ENCODE measurements around the gene WDR27.

DNA sequence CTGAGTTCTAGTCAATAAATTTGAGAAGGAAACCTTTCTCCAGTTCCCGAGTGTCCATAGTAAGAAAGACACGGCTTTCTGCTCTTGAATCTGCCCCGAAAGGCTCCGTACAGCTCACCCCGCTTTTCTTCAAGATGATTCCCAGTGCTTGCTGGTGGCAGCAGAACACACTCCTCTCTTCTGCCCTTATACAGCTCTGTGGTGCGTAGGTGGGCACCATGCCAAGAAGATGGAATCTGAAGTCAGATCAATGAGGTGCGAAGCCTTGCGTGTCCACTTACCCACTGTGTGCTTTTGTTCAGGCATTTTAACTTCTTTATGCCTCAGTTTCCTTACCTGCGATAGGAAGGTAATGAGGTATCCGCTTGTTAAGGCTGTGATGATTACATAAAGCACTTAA is 142.2 kb downstream of the WDR27 start:
- TF ChIP-seq YY1 (IDR thresholded peaks at IDR 0.05; ENCODE audit: low read depth) (no peak), ZBTB7A (IDR thresholded peaks at IDR 0.05; ENCODE audit: low read depth) (no peak), CREB1 (IDR thresholded peaks at IDR 0.05; ENCODE audit: low read depth) (no peak), EGR1 (IDR thresholded peaks at IDR 0.05) (no peak)
- TF ChIP-seq, protein P1, sequence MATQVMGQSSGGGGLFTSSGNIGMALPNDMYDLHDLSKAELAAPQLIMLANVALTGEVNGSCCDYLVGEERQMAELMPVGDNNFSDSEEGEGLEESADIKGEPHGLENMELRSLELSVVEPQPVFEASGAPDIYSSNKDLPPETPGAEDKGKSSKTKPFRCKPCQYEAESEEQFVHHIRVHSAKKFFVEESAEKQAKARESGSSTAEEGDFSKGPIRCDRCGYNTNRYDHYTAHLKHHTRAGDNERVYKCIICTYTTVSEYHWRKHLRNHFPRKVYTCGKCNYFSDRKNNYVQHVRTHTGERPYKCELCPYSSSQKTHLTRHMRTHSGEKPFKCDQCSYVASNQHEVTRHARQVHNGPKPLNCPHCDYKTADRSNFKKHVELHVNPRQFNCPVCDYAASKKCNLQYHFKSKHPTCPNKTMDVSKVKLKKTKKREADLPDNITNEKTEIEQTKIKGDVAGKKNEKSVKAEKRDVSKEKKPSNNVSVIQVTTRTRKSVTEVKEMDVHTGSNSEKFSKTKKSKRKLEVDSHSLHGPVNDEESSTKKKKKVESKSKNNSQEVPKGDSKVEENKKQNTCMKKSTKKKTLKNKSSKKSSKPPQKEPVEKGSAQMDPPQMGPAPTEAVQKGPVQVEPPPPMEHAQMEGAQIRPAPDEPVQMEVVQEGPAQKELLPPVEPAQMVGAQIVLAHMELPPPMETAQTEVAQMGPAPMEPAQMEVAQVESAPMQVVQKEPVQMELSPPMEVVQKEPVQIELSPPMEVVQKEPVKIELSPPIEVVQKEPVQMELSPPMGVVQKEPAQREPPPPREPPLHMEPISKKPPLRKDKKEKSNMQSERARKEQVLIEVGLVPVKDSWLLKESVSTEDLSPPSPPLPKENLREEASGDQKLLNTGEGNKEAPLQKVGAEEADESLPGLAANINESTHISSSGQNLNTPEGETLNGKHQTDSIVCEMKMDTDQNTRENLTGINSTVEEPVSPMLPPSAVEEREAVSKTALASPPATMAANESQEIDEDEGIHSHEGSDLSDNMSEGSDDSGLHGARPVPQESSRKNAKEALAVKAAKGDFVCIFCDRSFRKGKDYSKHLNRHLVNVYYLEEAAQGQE (IDR thresholded peaks at IDR 0.05; ENCODE audit: low read depth): no peak
- TF ChIP-seq, protein P2, sequence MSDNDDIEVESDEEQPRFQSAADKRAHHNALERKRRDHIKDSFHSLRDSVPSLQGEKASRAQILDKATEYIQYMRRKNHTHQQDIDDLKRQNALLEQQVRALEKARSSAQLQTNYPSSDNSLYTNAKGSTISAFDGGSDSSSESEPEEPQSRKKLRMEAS (IDR thresholded peaks at IDR 0.05): no peak
